GM18873 (cell line): ENCODE measurements around the gene IFT172.
"Not testable (repeated sequence)": the region's sequence is repeated elsewhere in the genome, so short reads cannot be mapped to it uniquely, and the experiment has no call there.

Source experiments
- ATAC-seq: cut with Tn5 transposase; IDR thresholded peaks from one replicate; pipeline ENCODE4 v1.9.1; 2021; ENCODE audit warnings: mild to moderate bottlenecking, moderate library complexity, moderate number of reproducible peaks; ENCODE audit not compliant: unreplicated experiment, low FRiP score

Gene IFT172, protein sequence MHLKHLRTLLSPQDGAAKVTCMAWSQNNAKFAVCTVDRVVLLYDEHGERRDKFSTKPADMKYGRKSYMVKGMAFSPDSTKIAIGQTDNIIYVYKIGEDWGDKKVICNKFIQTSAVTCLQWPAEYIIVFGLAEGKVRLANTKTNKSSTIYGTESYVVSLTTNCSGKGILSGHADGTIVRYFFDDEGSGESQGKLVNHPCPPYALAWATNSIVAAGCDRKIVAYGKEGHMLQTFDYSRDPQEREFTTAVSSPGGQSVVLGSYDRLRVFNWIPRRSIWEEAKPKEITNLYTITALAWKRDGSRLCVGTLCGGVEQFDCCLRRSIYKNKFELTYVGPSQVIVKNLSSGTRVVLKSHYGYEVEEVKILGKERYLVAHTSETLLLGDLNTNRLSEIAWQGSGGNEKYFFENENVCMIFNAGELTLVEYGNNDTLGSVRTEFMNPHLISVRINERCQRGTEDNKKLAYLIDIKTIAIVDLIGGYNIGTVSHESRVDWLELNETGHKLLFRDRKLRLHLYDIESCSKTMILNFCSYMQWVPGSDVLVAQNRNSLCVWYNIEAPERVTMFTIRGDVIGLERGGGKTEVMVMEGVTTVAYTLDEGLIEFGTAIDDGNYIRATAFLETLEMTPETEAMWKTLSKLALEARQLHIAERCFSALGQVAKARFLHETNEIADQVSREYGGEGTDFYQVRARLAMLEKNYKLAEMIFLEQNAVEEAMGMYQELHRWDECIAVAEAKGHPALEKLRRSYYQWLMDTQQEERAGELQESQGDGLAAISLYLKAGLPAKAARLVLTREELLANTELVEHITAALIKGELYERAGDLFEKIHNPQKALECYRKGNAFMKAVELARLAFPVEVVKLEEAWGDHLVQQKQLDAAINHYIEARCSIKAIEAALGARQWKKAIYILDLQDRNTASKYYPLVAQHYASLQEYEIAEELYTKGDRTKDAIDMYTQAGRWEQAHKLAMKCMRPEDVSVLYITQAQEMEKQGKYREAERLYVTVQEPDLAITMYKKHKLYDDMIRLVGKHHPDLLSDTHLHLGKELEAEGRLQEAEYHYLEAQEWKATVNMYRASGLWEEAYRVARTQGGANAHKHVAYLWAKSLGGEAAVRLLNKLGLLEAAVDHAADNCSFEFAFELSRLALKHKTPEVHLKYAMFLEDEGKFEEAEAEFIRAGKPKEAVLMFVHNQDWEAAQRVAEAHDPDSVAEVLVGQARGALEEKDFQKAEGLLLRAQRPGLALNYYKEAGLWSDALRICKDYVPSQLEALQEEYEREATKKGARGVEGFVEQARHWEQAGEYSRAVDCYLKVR (N-terminal part only)

DNA sequence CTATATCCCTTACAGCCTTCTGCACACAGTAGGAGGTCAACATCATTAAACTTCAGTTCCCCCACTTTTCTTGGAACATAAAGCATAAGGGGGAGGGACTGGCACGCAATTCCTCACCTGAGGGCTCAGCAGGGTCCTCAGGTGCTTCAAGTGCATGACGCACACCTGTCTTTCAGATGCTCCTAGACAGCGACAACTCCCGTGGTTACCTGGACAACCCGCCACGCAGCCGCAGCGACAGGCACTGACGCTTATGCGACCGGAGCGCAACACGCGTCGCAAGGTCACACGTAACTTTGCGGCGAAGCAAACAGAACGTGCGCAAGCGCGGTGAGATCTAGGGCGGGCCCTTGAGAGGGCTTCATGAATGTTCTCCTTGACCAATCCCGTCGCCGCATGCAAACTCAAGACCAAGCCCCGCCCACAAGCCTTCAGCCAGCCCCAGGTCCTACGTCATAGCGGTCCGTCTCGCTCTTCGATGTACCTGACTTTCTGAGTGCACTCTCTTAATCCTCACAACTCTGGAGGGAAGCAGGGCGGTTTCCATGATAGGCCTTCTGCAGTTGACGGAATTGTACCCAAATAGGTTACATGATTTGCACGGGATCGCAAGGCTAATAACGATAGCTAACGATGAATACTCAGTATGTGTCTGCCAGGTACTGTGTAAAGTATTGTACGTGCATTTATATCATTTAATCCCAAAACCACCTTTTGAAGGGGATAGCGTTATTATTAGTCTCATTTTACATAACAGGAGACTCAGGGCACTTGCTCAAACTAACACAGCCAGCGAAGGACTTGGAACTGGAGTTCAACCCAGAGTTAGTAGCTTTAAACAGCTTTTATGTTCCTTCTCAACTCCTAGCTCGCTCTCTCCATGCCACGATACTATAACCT is at the start of gene IFT172:
Gene IFT172, minus strand, starts transcription at position 246 of the 900 bp plus-strand sequence. Its CDS starts 90 bp downstream, at position 156.
- peak; percentile 88 for ATAC-seq

DNA sequence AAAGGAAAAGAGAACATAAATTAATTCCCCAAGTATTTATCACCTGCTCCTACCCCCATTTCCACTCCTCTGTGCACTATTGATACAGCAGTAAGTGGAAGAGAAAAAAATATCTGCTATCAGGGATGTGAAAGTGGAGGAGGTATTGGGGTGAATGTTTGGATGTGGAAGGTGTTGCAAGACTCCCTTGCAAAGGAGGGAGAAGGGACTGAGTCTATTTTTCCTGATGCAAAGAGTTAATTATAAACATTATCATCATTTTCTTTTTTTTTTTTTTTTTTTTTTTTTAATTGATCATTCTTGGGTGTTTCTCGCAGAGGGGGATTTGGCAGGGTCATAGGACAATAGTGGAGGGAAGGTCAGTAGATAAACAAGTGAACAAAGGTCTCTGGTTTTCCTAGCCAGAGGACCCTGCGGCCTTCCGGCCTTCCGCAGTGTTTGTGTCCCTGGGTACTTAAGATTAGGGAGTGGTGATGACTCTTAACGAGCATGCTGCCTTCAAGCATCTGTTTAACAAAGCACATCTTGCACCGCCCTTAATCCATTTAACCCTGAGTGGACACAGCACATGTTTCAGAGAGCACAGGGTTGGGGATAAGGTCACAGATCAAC is 49.4 kb upstream of the IFT172 start:
- ATAC-seq: not testable (repeated sequence)

DNA sequence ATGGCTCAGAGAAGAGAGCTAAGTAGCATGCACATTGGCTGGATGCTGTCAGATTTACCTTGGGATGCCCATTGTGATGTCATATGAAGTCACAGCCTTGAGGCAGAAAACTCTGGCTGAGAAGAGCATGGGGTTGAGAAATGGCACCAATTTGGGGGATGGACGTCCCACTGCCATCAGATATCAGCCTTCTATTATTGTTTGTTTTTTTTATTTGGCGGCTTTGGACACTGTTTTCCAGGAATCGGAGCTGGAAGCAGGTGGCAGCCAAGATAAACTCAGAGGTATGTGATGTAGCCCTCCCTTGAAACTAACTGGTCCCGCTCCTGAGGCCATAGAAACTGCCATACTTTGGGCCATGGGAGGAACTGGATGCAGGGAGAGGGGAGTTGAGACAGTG is 47.7 kb upstream of the IFT172 start:
- ATAC-seq: no peak

DNA sequence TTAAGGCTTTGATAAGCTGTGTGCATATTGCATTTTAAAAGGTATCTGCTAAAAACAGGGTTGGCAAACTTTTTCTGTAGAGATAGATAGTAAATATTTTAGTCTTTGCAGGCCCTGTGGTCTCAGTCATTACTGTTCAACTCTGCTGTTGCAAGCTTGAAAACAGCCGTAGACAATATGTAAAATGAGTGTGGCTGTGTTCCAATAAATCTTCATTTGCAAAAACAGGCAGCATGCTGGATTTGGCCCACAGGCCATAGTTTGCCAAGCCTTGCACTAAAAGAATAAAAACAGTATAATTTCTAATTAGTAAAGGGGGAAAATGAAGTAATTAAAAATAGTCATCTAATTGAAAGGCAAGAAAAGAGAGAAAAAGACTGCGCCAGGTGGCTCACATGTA is 42.4 kb upstream of the IFT172 start:
- no peak for ATAC-seq

DNA sequence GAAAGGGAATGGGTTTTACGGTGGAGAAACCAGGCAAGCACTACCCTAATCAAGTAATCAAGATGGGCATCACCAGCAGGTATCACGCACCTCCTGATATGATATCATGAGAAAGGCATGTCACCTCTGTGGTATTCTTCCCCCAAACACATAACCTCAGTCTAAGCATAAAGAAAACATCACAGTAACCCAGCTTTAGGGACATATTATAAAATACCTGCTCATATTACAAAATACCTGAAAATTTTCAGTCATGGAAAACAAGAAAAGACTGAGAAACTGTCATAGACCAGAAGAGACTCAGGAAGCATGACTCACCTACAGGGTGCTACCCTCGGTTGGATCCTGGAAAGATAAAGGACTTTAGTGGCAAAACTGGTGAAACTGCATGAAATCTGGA is 37.6 kb upstream of the IFT172 start:
- no peak for ATAC-seq

DNA sequence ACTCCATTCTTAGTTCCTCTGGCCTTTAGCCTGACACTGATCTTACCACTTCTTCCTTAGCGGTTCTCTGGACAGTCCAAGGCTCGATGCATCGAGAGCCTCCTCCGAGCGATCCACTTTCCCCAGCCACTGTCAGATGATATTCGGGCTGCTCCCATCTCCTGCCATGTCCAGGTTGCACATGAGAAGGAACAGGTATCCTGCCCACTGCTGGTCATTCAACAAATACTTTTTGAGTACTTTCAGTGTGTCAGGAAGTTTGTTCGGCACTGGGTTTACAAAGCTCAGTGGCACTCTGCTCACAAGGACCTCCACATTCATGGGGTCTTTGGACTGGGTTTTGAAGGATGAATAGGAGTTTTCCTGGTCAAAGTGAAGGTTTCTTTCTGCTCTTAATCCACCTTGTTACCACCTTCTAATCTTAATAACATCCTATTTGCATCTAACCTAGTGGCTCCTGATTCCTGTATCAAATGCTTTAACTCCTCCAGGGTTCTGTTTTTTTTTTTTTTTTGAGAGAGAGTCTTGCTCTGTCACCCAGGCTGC is 32.9 kb upstream of the IFT172 start:
- ATAC-seq: no peak

DNA sequence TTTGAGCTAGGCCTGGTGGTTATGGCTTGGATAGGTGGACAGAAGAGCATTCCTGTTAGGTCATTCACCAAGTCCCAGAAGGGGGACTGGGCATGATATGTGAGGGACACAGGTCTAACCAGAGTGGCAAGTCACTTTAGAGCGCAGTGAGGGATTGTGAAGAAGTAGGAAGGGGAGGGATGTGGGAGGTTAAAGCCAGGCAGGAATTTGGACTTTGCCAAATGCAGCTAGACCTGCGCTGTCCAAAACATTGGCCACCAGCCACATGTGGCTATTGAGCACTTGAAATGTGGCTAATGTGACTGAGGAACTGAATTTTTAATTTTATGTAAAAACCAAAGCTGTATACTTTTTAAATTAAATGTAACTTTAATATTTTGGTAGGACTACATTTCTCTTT is 30.8 kb upstream of the IFT172 start:
- ATAC-seq: no peak

DNA sequence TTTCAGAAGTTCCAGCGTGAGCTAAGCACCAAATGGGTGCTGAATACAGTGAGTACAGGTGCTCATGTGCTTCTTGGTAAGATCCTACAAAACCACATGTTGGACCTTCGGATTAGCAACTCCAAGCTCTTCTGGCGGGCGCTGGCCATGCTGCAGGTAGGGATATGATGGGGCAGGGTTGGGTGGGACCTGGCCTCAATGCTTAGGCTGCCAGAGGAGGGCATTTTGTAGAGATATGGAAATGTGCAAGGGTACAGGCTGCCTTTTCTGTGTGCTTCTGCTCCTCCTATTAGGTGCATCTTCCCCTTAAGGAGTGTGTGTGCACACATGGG is 29.2 kb upstream of the IFT172 start:
- no peak for ATAC-seq

DNA sequence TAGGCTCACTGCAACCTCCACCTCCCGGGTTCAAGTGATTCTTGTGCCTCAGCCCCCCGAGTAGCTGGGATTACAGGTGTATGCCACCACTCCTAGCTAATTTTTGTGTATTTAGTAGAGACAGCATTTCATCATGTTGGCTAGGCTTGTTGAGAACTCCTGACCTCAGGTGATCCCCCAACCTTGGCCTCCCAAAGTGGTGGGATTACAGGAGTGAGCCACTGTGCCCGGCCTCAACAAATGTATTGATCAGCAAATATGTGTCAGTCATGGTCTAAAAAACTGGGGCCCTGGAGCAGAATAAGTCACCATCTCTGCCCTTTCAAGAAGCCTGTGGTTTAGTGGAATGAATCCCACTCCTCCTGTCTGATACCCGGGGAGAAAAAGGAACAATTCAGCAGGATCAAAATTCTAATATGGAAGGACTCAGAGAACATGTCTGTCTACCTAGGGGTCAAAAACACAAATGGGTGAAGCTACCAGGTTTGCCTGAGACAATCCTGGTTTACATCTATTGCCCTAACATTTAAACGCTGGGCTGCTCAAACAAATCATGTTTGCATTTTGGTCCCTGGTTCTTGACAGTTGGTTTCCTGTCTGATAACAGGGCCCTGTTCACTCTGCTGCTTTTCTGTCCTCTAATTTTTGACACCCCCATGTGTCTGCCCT is 28.7 kb upstream of the IFT172 start:
- ATAC-seq: no peak

DNA sequence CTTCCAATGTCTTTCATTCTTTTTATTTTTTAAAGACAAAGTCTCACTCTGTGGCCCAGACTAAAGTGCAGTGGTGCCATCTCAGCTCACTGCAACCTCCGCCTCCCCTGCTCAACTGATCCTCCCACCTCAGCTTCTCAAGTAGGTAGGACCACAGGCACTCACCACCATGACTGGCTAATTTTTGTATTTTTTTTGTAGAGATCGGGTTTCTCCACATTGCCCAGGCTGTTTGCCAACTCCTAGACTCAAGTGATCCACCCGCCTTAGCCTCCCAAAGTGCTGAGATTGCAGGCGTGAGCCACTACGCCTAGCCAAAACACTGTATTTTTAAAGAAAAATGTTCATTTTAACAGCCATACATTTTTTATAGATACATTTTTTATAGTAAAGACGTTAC is 19.8 kb upstream of the IFT172 start:
- ATAC-seq: no peak

DNA sequence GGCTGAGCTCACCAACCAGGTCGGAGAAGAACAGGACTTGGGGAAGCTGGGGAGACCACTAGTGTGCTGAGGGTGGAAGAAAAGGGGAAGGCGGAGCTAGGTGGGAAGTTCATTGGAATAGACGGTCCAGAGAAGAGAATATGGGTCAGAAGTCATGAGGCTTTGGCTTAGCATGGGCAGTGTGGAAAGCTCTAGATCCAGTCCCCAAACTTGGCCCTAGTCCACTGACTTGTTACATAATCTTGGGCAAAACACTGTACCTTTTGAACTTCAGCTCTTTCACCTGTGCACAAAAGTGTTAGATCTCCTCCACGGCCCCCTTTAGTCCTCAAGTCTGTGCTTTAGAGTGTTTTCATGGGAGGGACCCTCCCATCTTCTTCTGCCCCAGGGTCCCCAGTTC is 17.8 kb upstream of the IFT172 start:
- no peak for ATAC-seq

DNA sequence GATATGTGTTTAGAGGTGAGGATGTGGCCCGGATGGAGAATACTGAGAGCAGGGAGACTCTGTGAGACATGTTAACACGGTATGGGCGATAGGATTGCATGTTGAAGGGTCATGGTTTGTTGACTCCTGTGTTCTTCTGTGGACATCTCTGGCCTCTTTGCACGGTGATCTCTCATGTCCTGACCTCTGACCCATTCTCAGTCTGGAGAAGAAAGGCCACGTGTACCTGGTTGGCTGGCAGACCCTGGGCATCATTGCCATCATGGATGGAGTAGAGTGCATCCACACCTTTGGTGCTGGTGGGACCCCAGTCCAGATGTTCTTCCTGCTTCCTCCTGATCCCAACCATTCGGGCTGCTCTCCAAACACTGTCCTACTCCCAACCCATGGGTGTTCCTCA is 17.0 kb upstream of the IFT172 start:
- ATAC-seq: no peak

DNA sequence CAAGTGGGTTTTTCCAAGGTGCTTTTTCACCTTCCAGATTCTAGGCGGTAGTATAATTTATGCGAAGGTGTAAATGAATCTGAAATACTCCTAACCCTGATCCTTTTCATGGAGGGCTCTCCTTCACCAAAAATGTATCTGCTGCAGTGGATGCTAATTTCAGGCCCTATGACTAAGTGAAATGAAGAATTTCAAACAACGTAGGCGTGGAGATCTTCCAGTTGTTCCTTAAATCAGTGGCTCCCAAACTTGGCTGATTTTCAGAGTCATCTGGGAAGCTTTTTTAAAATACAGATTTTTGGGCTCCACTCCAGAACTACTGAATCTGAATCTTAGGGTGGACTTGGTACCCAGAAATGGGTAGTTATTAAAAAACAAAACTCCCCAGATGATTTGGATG is 12.6 kb upstream of the IFT172 start:
- ATAC-seq: no peak

DNA sequence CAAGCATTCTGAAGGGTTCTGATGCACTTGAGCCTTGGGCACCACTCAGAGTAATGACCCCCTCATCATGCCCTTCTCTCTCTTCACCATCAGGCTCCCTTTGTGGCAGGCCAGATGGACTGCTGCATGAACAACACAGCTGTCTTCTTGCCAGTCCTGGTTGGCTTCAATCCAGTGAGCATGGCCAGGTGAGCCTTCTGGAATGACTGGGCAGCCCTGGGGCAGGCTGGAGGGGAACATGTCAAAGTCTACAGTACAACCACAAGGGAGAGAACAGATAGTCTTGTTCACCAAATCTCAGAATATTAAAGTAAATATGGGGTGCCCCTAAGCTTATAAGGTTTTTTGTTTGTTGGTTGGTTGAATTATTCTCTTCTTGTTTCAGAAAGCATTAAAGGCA is 11.5 kb upstream of the IFT172 start:
- no peak for ATAC-seq

DNA sequence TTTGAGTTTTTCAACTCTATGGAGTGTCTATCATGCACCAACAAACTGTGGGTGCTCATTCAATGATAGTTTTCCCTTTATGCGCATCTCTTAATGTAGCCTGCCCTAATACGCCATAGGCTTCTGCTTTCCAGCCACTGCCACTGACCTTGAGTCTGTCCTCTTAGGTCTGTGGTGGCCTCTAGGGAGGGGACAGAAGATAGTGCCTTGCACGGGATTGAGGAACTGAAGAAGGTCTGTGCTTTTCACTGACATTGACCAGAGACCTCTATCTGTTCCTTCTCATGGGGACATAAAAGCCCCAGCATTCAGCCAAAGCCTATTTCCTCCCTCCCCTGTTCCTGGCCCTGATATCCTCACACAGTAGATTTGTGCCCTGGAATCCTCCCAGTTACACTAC is 9.4 kb upstream of the IFT172 start:
- ATAC-seq: no peak

DNA sequence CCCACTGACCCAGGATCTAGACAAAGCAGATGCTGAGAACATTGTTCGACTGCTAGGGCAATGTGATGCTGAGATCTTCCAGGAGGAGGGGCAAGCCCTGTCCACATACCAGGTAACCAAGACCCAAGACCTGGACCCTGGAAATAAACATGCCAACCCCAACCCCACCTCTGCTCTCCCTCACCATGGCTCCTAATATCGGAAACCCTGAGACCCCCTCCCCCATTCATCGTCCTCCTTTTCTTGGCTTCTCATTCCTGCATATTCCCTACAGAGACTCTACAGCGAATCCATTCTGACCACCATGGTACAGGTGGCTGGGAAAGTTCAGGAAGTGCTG is 7.7 kb upstream of the IFT172 start:
- no peak for ATAC-seq

DNA sequence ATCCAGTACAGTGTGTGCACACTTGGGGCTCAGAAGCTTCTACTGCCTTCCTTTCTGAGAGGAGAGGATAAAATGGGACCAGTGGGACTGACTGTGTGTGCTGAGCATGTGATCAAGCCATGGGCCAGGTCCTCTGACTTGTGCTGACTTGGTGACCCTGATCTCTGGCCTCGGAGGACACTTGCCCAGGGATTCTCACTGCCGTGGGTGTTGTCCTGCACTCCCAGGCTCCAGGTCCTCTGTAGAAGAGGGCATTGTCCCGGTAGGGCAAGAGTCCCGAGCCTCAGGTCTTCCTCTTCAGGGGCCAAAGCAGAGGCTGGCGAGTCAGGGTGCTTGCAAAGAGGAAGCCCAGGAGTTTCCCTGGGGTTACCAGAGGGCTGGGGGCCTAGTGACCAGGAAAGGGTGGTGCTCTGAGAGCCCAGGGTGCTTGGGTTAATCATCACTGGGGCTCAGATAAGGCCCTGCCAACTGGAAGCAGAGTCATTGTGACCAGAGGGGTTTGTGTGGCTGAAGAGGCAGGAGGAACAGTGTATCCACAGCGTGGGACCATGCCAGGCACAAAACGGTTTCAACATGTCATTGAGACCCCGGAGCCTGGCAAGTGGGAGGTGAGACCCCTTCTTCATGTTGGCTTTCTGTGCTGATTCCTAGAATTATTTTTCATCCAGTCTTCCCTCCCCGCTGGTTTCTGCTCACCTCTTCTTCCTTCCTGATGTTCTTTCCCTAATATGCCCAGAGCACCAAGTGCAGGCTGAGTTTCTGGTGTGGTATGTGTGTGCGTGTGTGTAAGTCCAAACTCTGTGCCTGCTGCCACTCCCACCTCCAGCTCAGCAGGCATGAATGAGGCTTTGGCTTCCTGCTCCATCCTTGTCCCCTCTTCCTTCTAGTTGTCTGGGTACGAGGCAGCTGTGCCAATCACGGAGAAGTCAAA is 7.1 kb upstream of the IFT172 start, which contains the start of gene GCKR:
Gene GCKR, plus strand, starts transcription at position 483 of the 931 bp plus-strand sequence. Its CDS starts 66 bp downstream, at position 549.
- ATAC-seq: no peak
